HL-60 (cell line): ENCODE data around the gene LCOR.

Source experiments
- POLR2AphosphoS5 ChIP-seq: IDR thresholded peaks from 2 replicates; pipeline ENCODE4 v1.6.1; 2012; ENCODE audit warnings: low read depth
- TF ChIP-seq, protein P1 (sequence below): IDR thresholded peaks from one replicate; pipeline ENCODE4 v1.5.1; 2011; ENCODE audit warnings: low read length, control low read depth, inconsistent platforms; ENCODE audit not compliant: insufficient read depth

- TF ChIP-seq, protein P1, sequence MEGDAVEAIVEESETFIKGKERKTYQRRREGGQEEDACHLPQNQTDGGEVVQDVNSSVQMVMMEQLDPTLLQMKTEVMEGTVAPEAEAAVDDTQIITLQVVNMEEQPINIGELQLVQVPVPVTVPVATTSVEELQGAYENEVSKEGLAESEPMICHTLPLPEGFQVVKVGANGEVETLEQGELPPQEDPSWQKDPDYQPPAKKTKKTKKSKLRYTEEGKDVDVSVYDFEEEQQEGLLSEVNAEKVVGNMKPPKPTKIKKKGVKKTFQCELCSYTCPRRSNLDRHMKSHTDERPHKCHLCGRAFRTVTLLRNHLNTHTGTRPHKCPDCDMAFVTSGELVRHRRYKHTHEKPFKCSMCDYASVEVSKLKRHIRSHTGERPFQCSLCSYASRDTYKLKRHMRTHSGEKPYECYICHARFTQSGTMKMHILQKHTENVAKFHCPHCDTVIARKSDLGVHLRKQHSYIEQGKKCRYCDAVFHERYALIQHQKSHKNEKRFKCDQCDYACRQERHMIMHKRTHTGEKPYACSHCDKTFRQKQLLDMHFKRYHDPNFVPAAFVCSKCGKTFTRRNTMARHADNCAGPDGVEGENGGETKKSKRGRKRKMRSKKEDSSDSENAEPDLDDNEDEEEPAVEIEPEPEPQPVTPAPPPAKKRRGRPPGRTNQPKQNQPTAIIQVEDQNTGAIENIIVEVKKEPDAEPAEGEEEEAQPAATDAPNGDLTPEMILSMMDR, result no peak
- no peak for TF ChIP-seq POLR2AphosphoS5
Observed at GRCh38 chr10:96784253-96784652, 47.8 kb upstream of the LCOR start.
